ENCODE data around the gene MTA2. TPM values are rescaled to one million over a fixed set of nuclear protein-coding genes. Genes with fewer than 3 reads are reported as not detected.
"Not testable (repeated sequence)": the region's sequence is repeated elsewhere in the genome, so short reads cannot be mapped to it uniquely, and the experiment has no call there.

The MTA2 gene
- 91.2 and 103 TPM in 2 replicates for total RNA-seq (2014; rRNA removed; shearing (Covaris generic))

GRCh38 chr11:62601372-62602140 lies at the start of gene MTA2:
Gene MTA2, minus strand, starts transcription at chr11:62601865. Its CDS starts 415 bp downstream, at chr11:62601450.
- DNase-seq (ENCODE audit: low read depth) = peak; percentile 96

GRCh38 chr11:62650283-62650682 lies 48.6 kb upstream of the MTA2 start:
- not testable (repeated sequence) for DNase-seq (ENCODE audit: low read depth)

- no peak for DNase-seq (ENCODE audit: low read depth)
Measured at GRCh38 chr11:62649486-62649885, 47.8 kb upstream of the MTA2 start.

GRCh38 chr11:62648967-62649364 lies 47.3 kb upstream of the MTA2 start:
- DNase-seq (ENCODE audit: low read depth) = no peak

GRCh38 chr11:62648185-62648966 lies 46.7 kb upstream of the MTA2 start:
- no peak for DNase-seq (ENCODE audit: low read depth)

GRCh38 chr11:62647609-62648005 lies 45.9 kb upstream of the MTA2 start:
- peak; percentile 21 for DNase-seq (ENCODE audit: low read depth)

- DNase-seq (ENCODE audit: low read depth) = no peak
Measured at GRCh38 chr11:62646825-62647608, 45.4 kb upstream of the MTA2 start.

GRCh38 chr11:62645946-62646824 lies 44.5 kb upstream of the MTA2 start, which contains the start of gene GANAB:
Gene GANAB, minus strand, starts transcription at chr11:62646613. Its CDS starts 14 bp downstream, at chr11:62646599.
- peak; percentile 97 for DNase-seq (ENCODE audit: low read depth)

- no peak for DNase-seq (ENCODE audit: low read depth)
Measured at GRCh38 chr11:62645671-62645945, 43.9 kb upstream of the MTA2 start.

GRCh38 chr11:62644220-62644619 lies 42.6 kb upstream of the MTA2 start:
- no peak for DNase-seq (ENCODE audit: low read depth)

GRCh38 chr11:62632492-62632891 lies 30.8 kb upstream of the MTA2 start:
- no peak for DNase-seq (ENCODE audit: low read depth)

- no peak for DNase-seq (ENCODE audit: low read depth)
Measured at GRCh38 chr11:62627713-62628112, 26.0 kb upstream of the MTA2 start.

- DNase-seq (ENCODE audit: low read depth) = no peak
Measured at GRCh38 chr11:62622476-62623089, 20.9 kb upstream of the MTA2 start.

GRCh38 chr11:62621567-62622470 lies 20.2 kb upstream of the MTA2 start, which contains the start of gene B3GAT3:
Gene B3GAT3, minus strand, starts transcription at chr11:62621986. Its CDS starts 39 bp downstream, at chr11:62621947.
- peak; percentile 98 for DNase-seq (ENCODE audit: low read depth)

- no peak for DNase-seq (ENCODE audit: low read depth)
Measured at GRCh38 chr11:62621027-62621566, 19.4 kb upstream of the MTA2 start.

- DNase-seq (ENCODE audit: low read depth) = not testable (repeated sequence)
Measured at GRCh38 chr11:62616957-62617356, 15.3 kb upstream of the MTA2 start.

- no peak for DNase-seq (ENCODE audit: low read depth)
Measured at GRCh38 chr11:62615521-62615920, 13.9 kb upstream of the MTA2 start.

- no peak for DNase-seq (ENCODE audit: low read depth)
Measured at GRCh38 chr11:62614275-62614674, 12.6 kb upstream of the MTA2 start.

- no peak for DNase-seq (ENCODE audit: low read depth)
Measured at GRCh38 chr11:62613291-62613778, 11.7 kb upstream of the MTA2 start.
